Bone marrow (tissue), 2 donors: Measurements from ENCODE around the gene ATP11A.
"Not testable (repeated sequence)": the region's sequence is repeated elsewhere in the genome, so short reads cannot be mapped to it uniquely, and the experiment has no call there.

ENCODE experiments used
- DNase-seq, 2 donors: peaks; one replicate each; lab custom pipeline; 2025; lab: John Stamatoyannopoulos, UW

Gene ATP11A

GRCh38 chr13:112776971-112777370, 87.1 kb downstream of the ATP11A start:
- DNase-seq, result no peak

GRCh38 chr13:112777637-112778406, 88.0 kb downstream of the ATP11A start:
- no peak for DNase-seq

- DNase-seq, result no peak
Observed at GRCh38 chr13:112779856-112780604, 90.2 kb downstream of the ATP11A start.

GRCh38 chr13:112781287-112781686, 91.4 kb downstream of the ATP11A start:
- DNase-seq, result no peak

GRCh38 chr13:112781881-112782361, 92.1 kb downstream of the ATP11A start:
- no peak for DNase-seq

GRCh38 chr13:112782429-112783010, 92.7 kb downstream of the ATP11A start:
- no peak for DNase-seq

GRCh38 chr13:112783135-112783977, 93.5 kb downstream of the ATP11A start:
- no peak for DNase-seq

GRCh38 chr13:112783978-112784371, 94.1 kb downstream of the ATP11A start:
- no peak for DNase-seq

- DNase-seq, result no peak
Observed at GRCh38 chr13:112784811-112785482, 95.1 kb downstream of the ATP11A start.

GRCh38 chr13:112785483-112785856, 95.6 kb downstream of the ATP11A start:
- DNase-seq, result no peak

GRCh38 chr13:112786810-112787209, 97.0 kb downstream of the ATP11A start:
- not testable (repeated sequence) for DNase-seq

- DNase-seq, result no peak
Observed at GRCh38 chr13:112790735-112791641, 101.2 kb downstream of the ATP11A start.

- DNase-seq, result no peak
Observed at GRCh38 chr13:112791663-112792440, 102.0 kb downstream of the ATP11A start.

GRCh38 chr13:112792511-112792910, 102.7 kb downstream of the ATP11A start:
- DNase-seq, result no peak

- DNase-seq, result no peak
Observed at GRCh38 chr13:112793545-112794445, 104.0 kb downstream of the ATP11A start.

- DNase-seq, result no peak
Observed at GRCh38 chr13:112795277-112795676, 105.4 kb downstream of the ATP11A start.

GRCh38 chr13:112796190-112796915, 106.5 kb downstream of the ATP11A start:
- no peak for DNase-seq

- no peak for DNase-seq
Observed at GRCh38 chr13:112799394-112799793, 109.6 kb downstream of the ATP11A start.
